T-helper 22 cell (primary cell): ENCODE measurements around the gene ZGLP1.
"Not testable (repeated sequence)": the region's sequence is repeated elsewhere in the genome, so short reads cannot be mapped to it uniquely, and the experiment has no call there.

Experiments used
- DNase-seq: peaks from one replicate; pipeline ENCODE4 v3.0.0-alpha.2; 2020; ENCODE audit warnings: low read depth

The ZGLP1 gene

GRCh38 chr19:10309423-10309822, at the start of gene ZGLP1:
Gene ZGLP1 (minus strand): TSS chr19:10309815.
- no peak for DNase-seq

GRCh38 chr19:10356431-10356830, 46.8 kb upstream of the ZGLP1 start:
- DNase-seq: no peak

- no peak for DNase-seq
Observed at GRCh38 chr19:10353793-10354391, 44.3 kb upstream of the ZGLP1 start.

GRCh38 chr19:10352764-10353671, 43.4 kb upstream of the ZGLP1 start:
- DNase-seq: no peak

GRCh38 chr19:10346509-10346908, 36.9 kb upstream of the ZGLP1 start:
- DNase-seq: no peak

GRCh38 chr19:10344780-10345179, 35.2 kb upstream of the ZGLP1 start:
- DNase-seq: no peak

- DNase-seq: no peak
Observed at GRCh38 chr19:10343495-10343894, 33.9 kb upstream of the ZGLP1 start.

GRCh38 chr19:10339977-10340376, 30.4 kb upstream of the ZGLP1 start:
- no peak for DNase-seq

GRCh38 chr19:10339380-10339960, 29.9 kb upstream of the ZGLP1 start, which contains the start of gene ICAM3:
Gene ICAM3 (minus strand): TSS chr19:10339624. CDS start chr19:10339614, 10 bp downstream.
- DNase-seq: no peak

- DNase-seq: no peak
Observed at GRCh38 chr19:10338940-10339339, 29.3 kb upstream of the ZGLP1 start.

- not testable (repeated sequence) for DNase-seq
Observed at GRCh38 chr19:10336725-10337124, 27.1 kb upstream of the ZGLP1 start.

GRCh38 chr19:10335352-10335985, 25.9 kb upstream of the ZGLP1 start:
- DNase-seq: no peak

- no peak for DNase-seq
Observed at GRCh38 chr19:10334588-10335351, 25.2 kb upstream of the ZGLP1 start.

GRCh38 chr19:10333758-10334587, 24.4 kb upstream of the ZGLP1 start:
- DNase-seq: no peak

GRCh38 chr19:10332965-10333757, 23.5 kb upstream of the ZGLP1 start, which contains the start of gene RAVER1:
Gene RAVER1 (minus strand): TSS chr19:10333529. CDS start chr19:10333507, 22 bp downstream.
- peak; percentile 97 for DNase-seq

GRCh38 chr19:10332158-10332964, 22.7 kb upstream of the ZGLP1 start:
- DNase-seq: no peak

- DNase-seq: no peak
Observed at GRCh38 chr19:10329555-10329954, 19.9 kb upstream of the ZGLP1 start.

GRCh38 chr19:10328558-10329429, 19.2 kb upstream of the ZGLP1 start:
- DNase-seq: no peak
